Endothelial cell of umbilical vein (primary cell): ENCODE measurements around the gene SIX1. TPM values are rescaled to one million over a fixed set of nuclear protein-coding genes. Genes with fewer than 3 reads are reported as not detected.

ENCODE experiments used
- BruUV-seq: library from RNA; stranded (reverse); fragments of 400-500 nt; replicated peaks from 2 replicates; lab custom pipeline; 2021; lab: Mats Ljungman, UMichigan
- CTCF ChIA-PET: fragments of 300-600, 350-600 bp; sonication (Branson Sonifier 250); formaldehyde crosslinking; loops from one replicate; lab custom pipeline; 2021; ENCODE audit warnings: antibody characterized with exemption, inconsistent platforms; lab: Charles Lee
- POLR2A ChIA-PET: fragments of 300-600, 350-600 bp; sonication (Branson Sonifier 250); formaldehyde crosslinking; loops from one replicate; lab custom pipeline; 2021; ENCODE audit warnings: antibody characterized with exemption, inconsistent platforms; lab: Charles Lee
- DNase-seq: peaks from one replicate; pipeline ENCODE4 v3.0.0-alpha.2; 2011; ENCODE audit warnings: low read depth, low spot score
- FAIRE-seq: peaks from 2 replicates; lab custom pipeline; 2011; peaks lifted over from hg19 to GRCh38; lab: Jason Lieb, UNC
- H2AFZ ChIP-seq: 2 replicates; pipeline ENCODE4 v1.6.0; 2012; ENCODE audit warnings: low read depth, low read length, control low read depth, inconsistent platforms
- H3K27ac ChIP-seq: 2 replicates; pipeline ENCODE4 v1.5.1; 2011; ENCODE audit warnings: low read depth, mild to moderate bottlenecking, control low read depth, low read length, moderate library complexity; ENCODE audit not compliant: insufficient read depth
- H3K27me3 ChIP-seq, 2 experiments: 2 replicates each; pipeline versions ENCODE4 v1.6.0 to v1.6.1; 2011; ENCODE audit warnings: low read length in 2 of 2, mixed read lengths in 1 of 2; ENCODE audit not compliant: control insufficient read depth in 2 of 2, insufficient read depth in 2 of 2
- H3K36me3 ChIP-seq, 2 experiments: 2 replicates in 1 of 2; 3 replicates in 1 of 2; pipeline ENCODE4 v1.5.1; 2011; ENCODE audit warnings: low read length in 2 of 2, mild to moderate bottlenecking in 1 of 2, moderate library complexity in 1 of 2; ENCODE audit not compliant: control insufficient read depth in 2 of 2, insufficient read depth in 2 of 2; ENCODE audit errors: extremely low read depth in 1 of 2
- H3K4me1 ChIP-seq: 3 replicates; pipeline ENCODE4 v1.5.1; 2011; ENCODE audit warnings: mild to moderate bottlenecking, low read length; ENCODE audit not compliant: control insufficient read depth, insufficient read depth; ENCODE audit errors: extremely low read depth
- H3K4me2 ChIP-seq: 2 replicates; pipeline ENCODE4 v1.6.1; 2011; ENCODE audit warnings: low read length, control low read depth, mixed read lengths; ENCODE audit not compliant: insufficient read depth
- H3K4me3 ChIP-seq, 3 experiments: fragments of 200-600 bp in 1 of 3; sonication (generic), shearing (Covaris generic) in 1 of 3; replicated peaks in 1 of 3; 2 replicates each; pipeline ENCODE4 v1.5.1; 2011 to 2016; ENCODE audit warnings: control low read depth in 3 of 3, low read length in 3 of 3, mild to moderate bottlenecking in 2 of 3, inconsistent platforms in 1 of 3, low read depth in 1 of 3, moderate library complexity in 1 of 3; ENCODE audit not compliant: insufficient read depth in 1 of 3
- H3K79me2 ChIP-seq: 2 replicates; pipeline ENCODE4 v1.6.0; 2012; ENCODE audit warnings: low read length, inconsistent platforms; ENCODE audit not compliant: control insufficient read depth, insufficient read depth
- H3K9ac ChIP-seq: replicated peaks from 2 replicates; pipeline ENCODE3; 2011; ENCODE audit warnings: low read length, control low read depth; ENCODE audit not compliant: insufficient read depth; ENCODE audit errors: extremely low read depth
- H3K9me1 ChIP-seq: replicated peaks from 3 replicates; pipeline ENCODE4 v1.6.0; 2011; ENCODE audit warnings: mild to moderate bottlenecking, low read length; ENCODE audit not compliant: control insufficient read depth, insufficient read depth; ENCODE audit errors: extremely low read depth
- H3K9me3 ChIP-seq: replicated peaks from 2 replicates; pipeline ENCODE4 v1.5.1; 2012; ENCODE audit warnings: low read length, inconsistent platforms; ENCODE audit not compliant: control insufficient read depth, insufficient read depth
- H4K20me1 ChIP-seq: replicated peaks from 2 replicates; pipeline ENCODE3; 2011; ENCODE audit warnings: mild to moderate bottlenecking, low read length; ENCODE audit not compliant: control insufficient read depth, insufficient read depth; ENCODE audit errors: extremely low read depth
- CTCF ChIP-seq, 2 donors: IDR thresholded peaks; 1 replicate in 1 of 2; 2 replicates in 1 of 2; pipeline ENCODE4 v1.5.1; 2011; ENCODE audit warnings: low read length in 2 of 2, mild to moderate bottlenecking in 2 of 2, moderate library complexity in 2 of 2, control low read depth in 1 of 2, inconsistent platforms in 1 of 2, low read depth in 1 of 2; ENCODE audit not compliant: insufficient read depth in 1 of 2; ENCODE audit errors: extremely low read depth in 1 of 2
- EZH2 ChIP-seq: IDR thresholded peaks from 2 replicates; pipeline ENCODE4 v1.6.1; 2012; ENCODE audit warnings: borderline replicate concordance, low read depth, mild to moderate bottlenecking, moderate library complexity, low read length, inconsistent platforms; ENCODE audit not compliant: severe bottlenecking
- FOS ChIP-seq: IDR thresholded peaks from 2 replicates; pipeline ENCODE4 v1.6.1; 2011; ENCODE audit warnings: mild to moderate bottlenecking, low read length, moderate library complexity, borderline replicate concordance; ENCODE audit not compliant: insufficient read depth
- GATA2 ChIP-seq: IDR thresholded peaks from 2 replicates; pipeline ENCODE4 v1.7.0; 2011; ENCODE audit warnings: low read depth, mild to moderate bottlenecking, moderate library complexity, mixed read lengths, low read length; ENCODE audit not compliant: insufficient read length, insufficient read depth
- JUN ChIP-seq: IDR thresholded peaks from 2 replicates; pipeline ENCODE4 v1.6.1; 2011; ENCODE audit warnings: borderline replicate concordance, low read depth; ENCODE audit not compliant: insufficient read length, insufficient read depth
- POLR2A ChIP-seq: IDR thresholded peaks from 2 replicates; pipeline ENCODE4 v1.6.1; 2012; ENCODE audit warnings: low read depth, mild to moderate bottlenecking, control low read depth, low read length
- dilution Hi-C: fragments of 300-500 bp; cut with MboI; formaldehyde crosslinking; loops from one replicate; pipeline ENCODE4 v1.15.0; 2019; ENCODE audit warnings: low sequenced_read_pairs; ENCODE audit not compliant: extremely low pct_ligation_motif_present
- intact Hi-C: fragments of 100-400 bp; cut with micrococcal nuclease; formaldehyde crosslinking; loops from one replicate; pipeline ENCODE4 v1.10.0; 2022
- polyA plus RNA-seq, 4 experiments: library from polyadenylated mRNA; depleted of rRNA in 3 of 4; stranded (reverse) in 3 of 4; unstranded in 1 of 4; fragments of >200 nt; gene quantifications; 2 replicates each; pipeline versions ENCODE4 v1.2.1 to v1.2.3, GENCODE V29; 2011 to 2012; ENCODE audit warnings: missing spikeins in 1 of 4
- total RNA-seq: library from RNA; stranded (reverse); gene quantifications from 2 replicates; pipeline ENCODE4 v1.2.3, GENCODE V29; 2021

The SIX1 gene
- total and polyA plus RNA-seq, 2 donors (not counting 3 experiments of a cell fraction or from before 2014, with no cell fraction given): 0.40 to 0.55 TPM

DNA sequence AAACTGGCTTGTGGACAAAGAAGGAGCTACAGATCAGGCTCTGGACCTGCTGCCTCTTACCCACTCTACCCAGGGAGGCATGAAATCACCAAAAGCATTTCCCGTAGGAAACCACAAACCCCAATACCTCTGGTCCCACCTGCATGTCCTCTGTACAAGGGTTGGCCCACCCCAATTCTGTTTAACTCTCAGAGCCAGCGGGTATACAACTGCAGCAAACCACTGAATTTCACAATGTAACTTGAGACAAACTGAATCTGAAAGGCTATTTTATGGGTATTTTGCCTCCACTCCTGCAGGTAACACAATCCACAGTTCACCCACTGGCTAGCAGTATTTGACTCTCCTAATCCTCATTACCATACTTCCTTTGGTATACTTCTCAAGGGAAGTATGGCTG, 16.5 kb downstream of the SIX1 start:
- H3K9me3 ChIP-seq: no peaks in the 10 kb centered on the region
- no peak overlapping the region for H2AFZ ChIP-seq
- H3K36me3 ChIP-seq: no peaks in the 10 kb centered on the region
- no peak overlapping the region for H3K27ac ChIP-seq
- ChIA-PET POLR2A (no interaction called here), CTCF (interaction anchor here (0.9 to 1.8 kb wide), 5 partner anchors 8 to 653 kb away, joined by 3 to 5 read pairs (median 3); no protein-coding TSS in a partner anchor)
- DNase-seq (no peak), FAIRE-seq (no peak)
- H3K79me2 ChIP-seq: no peaks in the 10 kb centered on the region
- dilution Hi-C loops: loop anchor here (25.0 kb wide), 2 partner anchors 405 to 630 kb away; no protein-coding TSS in a partner anchor
- BruUV-seq: no TSS peak
- H3K9me1 ChIP-seq: no peaks in the 10 kb centered on the region
- intact Hi-C loops: no loop called here
- TF ChIP-seq JUN (no peak), FOS (no peak), CTCF (IDR thresholded peaks at IDR 0.05; ENCODE audit: extremely low read depth in 1 of 2, insufficient read depth in 1 of 2, low read depth in 1 of 2, low read length in 2 of 2) (no peak), EZH2 (no peak), POLR2A (no peak), GATA2 (no peak)
- H3K27me3 ChIP-seq: peaks cover 11 to 20% of the 10 kb centered on the region in 2 experiments
- no peak overlapping the region for H3K4me2 ChIP-seq
- H3K9ac ChIP-seq: no peak overlapping the region
- H3K4me3 ChIP-seq: no peak overlapping the region
- no peaks in the 10 kb centered on the region for H4K20me1 ChIP-seq
- peaks cover 5% of the 10 kb centered on the region for H3K4me1 ChIP-seq
